ENCODE results near the gene CCL22.

Gene CCL22

DNA sequence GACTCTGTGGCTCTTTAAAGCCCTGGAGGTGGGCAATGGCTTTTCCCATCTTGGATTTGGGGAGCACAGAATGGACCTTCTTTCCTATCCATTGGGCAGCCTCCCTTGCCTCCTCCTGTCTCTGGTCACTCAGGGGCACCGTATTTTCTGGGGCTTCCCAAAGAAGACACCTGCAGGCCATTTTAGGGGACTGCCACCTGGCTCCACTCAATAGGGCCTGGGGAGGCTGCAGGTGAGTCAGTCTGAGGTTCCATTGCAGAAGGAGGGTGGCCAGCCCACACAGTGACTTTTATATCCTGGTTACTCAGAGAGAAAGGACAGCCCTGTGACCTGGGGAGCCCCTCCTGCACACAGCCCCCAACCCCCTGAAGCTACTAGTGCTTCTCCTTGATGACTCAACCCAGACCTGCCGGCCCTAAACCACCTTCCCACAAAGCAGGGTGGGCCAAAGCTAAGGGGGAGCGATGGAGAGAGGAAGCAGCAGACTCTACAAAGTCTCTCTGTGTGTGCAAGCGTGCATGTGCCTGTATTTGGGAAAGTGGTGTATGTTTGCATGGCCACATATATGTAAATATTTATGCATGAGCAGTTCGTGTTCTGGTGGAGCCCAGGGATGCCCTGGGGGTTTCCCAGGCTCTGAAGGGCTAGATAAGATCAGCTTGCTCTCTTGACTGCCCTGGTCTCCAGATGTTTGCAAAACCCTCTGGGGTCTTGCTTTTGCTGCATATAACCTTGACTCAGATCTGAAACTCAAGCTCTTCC lies 18.7 kb downstream of the CCL22 start:
- peak; percentile 24 for DNase-seq

DNA sequence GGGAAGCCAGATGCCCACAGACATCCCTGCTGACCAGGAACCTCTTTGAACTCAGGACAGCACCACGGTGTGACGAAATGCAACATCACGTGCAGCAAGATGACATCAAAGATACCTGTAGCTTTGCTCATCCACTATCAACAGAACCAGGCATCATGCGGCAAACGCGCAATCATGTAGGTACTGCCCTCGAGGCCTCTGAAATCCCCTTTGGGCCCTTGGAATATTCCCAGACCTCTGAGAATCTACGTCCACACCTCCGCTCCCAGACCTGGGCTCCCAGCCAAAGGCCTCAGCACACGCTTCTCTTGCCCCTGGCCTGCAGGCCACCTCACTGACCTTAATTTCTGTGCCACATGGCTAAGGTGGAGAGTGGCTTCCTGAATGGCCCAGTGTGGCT lies 21.0 kb downstream of the CCL22 start:
- no peak for DNase-seq

DNA sequence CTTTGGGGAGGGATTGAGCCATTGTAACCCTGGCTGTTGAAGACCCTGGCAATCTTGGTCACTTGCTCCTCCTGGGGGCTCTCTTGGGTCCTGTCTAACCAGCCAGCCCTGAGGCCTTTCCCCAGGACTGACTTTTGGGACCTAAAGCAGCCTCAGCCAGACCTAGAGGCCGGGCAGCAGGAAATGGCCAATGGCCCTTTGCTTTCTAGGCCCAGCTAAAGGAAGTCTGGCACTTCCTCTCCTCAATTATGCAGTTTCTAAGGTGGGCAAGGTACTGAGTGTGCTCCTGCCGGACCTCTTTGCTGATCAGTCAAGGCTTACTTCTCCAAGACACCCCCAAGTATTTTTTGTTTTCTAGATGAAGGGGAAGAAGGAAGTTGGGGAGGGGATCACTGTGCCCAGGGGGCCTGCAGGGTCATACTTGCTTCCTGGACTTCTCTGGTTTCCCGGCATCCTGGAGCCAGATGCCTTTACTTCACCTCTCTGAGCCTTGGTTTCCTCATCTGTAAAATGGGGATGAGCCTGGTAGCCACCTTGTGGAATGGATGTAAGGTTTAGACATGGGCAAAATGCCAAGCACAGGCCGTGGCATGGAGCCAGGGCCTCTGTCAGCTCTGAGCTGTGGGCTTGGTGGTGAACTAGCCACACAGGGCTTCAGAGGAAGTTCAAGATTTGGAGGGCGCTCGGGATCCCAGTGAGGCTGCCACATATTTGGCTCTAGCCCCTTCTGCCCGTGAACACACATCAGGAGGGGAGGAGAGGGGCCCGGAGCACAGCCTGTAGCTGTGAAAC lies 22.3 kb downstream of the CCL22 start:
- DNase-seq: no peak

DNA sequence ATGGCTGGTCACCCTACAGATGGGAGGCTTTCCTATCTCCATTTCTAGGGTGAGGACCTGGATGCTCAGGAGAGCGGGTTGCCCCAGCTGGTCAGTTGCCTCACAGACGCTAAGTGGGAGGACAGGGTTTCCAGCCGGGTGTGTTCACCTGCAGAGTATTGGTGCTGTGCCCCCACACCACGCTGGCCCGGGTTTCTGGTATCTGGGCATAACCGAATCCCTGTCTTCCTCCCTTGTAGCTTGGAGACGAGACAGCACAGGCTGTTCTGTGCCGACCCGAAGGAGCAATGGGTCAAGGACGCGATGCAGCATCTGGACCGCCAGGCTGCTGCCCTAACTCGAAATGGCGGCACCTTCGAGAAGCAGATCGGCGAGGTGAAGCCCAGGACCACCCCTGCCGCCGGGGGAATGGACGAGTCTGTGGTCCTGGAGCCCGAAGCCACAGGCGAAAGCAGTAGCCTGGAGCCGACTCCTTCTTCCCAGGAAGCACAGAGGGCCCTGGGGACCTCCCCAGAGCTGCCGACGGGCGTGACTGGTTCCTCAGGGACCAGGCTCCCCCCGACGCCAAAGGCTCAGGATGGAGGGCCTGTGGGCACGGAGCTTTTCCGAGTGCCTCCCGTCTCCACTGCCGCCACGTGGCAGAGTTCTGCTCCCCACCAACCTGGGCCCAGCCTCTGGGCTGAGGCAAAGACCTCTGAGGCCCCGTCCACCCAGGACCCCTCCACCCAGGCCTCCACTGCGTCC lies 23.4 kb downstream of the CCL22 start:
- no peak for DNase-seq

DNA sequence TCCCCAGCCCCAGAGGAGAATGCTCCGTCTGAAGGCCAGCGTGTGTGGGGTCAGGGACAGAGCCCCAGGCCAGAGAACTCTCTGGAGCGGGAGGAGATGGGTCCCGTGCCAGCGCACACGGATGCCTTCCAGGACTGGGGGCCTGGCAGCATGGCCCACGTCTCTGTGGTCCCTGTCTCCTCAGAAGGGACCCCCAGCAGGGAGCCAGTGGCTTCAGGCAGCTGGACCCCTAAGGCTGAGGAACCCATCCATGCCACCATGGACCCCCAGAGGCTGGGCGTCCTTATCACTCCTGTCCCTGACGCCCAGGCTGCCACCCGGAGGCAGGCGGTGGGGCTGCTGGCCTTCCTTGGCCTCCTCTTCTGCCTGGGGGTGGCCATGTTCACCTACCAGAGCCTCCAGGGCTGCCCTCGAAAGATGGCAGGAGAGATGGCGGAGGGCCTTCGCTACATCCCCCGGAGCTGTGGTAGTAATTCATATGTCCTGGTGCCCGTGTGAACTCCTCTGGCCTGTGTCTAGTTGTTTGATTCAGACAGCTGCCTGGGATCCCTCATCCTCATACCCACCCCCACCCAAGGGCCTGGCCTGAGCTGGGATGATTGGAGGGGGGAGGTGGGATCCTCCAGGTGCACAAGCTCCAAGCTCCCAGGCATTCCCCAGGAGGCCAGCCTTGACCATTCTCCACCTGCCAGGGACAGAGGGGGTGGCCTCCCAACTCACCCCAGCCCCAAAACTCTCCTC lies 24.1 kb downstream of the CCL22 start:
- no peak for DNase-seq

DNA sequence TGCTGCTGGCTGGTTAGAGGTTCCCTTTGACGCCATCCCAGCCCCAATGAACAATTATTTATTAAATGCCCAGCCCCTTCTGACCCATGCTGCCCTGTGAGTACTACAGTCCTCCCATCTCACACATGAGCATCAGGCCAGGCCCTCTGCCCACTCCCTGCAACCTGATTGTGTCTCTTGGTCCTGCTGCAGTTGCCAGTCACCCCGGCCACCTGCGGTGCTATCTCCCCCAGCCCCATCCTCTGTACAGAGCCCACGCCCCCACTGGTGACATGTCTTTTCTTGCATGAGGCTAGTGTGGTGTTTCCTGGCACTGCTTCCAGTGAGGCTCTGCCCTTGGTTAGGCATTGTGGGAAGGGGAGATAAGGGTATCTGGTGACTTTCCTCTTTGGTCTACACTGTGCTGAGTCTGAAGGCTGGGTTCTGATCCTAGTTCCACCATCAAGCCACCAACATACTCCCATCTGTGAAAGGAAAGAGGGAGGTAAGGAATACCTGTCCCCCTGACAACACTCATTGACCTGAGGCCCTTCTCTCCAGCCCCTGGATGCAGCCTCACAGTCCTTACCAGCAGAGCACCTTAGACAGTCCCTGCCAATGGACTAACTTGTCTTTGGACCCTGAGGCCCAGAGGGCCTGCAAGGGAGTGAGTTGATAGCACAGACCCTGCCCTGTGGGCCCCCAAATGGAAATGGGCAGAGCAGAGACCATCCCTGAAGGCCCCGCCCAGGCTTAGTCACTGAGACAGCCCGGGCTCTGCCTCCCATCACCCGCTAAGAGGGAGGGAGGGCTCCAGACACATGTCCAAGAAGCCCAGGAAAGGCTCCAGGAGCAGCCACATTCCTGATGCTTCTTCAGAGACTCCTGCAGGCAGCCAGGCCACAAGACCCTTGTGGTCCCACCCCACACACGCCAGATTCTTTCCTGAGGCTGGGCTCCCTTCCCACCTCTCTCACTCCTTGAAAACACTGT lies 25.0 kb downstream of the CCL22 start:
- no peak for DNase-seq

DNA sequence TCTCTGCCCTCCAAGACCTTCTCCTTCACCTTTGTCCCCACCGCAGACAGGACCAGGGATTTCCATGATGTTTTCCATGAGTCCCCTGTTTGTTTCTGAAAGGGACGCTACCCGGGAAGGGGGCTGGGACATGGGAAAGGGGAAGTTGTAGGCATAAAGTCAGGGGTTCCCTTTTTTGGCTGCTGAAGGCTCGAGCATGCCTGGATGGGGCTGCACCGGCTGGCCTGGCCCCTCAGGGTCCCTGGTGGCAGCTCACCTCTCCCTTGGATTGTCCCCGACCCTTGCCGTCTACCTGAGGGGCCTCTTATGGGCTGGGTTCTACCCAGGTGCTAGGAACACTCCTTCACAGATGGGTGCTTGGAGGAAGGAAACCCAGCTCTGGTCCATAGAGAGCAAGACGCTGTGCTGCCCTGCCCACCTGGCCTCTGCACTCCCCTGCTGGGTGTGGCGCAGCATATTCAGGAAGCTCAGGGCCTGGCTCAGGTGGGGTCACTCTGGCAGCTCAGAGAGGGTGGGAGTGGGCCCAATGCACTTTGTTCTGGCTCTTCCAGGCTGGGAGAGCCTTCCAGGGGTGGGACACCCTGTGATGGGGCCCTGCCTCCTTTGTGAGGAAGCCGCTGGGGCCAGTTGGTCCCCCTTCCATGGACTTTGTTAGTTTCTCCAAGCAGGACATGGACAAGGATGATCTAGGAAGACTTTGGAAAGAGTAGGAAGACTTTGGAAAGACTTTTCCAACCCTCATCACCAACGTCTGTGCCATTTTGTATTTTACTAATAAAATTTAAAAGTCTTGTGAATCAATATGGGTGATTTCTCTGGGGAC lies 25.9 kb downstream of the CCL22 start:
- DNase-seq: no peak

DNA sequence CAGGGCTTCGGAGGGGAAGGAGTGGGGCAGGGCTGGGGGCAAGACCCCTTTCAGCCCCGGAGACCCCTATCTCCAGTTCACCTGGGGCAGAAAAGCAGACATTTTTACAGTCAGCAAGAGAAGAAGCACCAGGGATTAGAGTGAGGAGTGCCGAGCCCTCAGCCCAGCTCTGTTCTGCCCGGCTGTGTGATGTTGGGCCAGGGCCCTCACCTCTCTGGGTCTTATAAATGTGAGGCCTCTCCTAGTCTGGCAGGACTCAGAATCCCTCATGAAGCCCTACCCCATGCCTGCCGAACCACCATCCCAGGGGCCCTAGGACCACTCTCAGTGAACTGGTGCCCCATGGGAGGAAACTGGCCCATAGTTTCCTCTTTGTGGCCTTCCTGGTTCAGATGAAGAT lies 26.5 kb downstream of the CCL22 start:
- DNase-seq: no peak

DNA sequence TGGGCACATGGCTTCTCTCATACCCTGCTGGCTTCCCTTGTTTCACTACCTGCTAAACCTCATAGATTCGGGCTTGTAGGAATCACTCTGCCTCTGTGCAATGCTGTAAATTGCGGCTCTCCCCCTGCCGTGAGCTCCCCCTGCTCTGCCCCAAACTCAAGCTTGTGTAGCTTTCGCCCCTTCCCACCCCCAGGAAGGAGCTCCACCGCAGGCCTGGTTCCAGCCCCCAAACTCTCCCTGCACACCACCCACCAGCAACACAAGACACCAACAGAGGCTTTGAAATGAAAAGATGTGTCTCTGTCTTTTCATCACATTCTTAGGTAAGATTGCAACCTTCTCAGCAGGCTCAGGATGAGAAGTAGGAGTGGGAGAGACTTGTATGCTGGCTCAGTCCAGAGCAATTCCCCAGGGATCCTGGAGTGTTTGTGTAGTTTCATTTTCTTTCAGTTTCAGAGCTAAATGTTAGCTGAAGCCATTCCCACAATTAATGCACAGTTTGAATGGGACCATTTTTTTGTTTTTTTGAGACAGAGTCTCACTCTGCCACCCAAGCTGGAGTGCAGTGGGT lies 27.9 kb downstream of the CCL22 start:
- DNase-seq: peak; percentile 18

DNA sequence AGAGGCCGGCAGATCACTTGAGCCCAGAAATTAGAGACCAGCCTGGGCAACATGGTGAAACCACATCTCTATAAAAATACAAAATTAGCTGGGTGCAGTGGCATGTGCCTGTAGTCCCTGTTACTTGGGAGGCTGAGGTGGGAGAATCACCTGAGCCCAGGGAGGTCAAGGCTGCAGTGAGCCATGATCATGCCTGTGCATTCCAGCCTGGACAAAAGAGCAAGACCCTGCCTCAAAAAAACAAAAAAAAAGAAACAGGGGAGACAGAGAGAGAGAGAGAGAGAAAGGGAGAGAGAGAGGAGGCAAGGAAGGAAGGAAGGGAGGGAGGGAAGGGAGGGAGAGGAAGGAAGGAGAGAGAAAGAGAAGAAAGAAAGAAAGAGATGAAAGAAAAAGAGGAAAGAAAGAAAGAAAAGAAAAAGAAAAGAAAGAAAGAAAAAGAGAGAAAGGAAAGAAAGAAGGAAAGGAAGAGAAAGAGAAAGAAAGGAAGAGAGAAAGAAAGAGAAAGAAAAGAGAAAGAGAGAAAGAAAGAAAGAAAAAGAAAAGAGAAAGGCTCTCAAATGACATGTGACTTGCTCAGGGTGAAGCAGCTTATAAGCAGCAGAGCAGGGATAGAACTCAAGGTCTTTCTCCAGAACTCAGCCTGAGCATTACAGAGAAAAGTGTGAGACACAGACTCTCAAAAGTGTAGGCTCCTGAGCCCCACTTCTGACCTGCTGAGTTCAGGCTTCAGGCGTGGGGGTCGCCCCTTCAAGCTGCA lies 29.2 kb downstream of the CCL22 start:
- DNase-seq: no peak

DNA sequence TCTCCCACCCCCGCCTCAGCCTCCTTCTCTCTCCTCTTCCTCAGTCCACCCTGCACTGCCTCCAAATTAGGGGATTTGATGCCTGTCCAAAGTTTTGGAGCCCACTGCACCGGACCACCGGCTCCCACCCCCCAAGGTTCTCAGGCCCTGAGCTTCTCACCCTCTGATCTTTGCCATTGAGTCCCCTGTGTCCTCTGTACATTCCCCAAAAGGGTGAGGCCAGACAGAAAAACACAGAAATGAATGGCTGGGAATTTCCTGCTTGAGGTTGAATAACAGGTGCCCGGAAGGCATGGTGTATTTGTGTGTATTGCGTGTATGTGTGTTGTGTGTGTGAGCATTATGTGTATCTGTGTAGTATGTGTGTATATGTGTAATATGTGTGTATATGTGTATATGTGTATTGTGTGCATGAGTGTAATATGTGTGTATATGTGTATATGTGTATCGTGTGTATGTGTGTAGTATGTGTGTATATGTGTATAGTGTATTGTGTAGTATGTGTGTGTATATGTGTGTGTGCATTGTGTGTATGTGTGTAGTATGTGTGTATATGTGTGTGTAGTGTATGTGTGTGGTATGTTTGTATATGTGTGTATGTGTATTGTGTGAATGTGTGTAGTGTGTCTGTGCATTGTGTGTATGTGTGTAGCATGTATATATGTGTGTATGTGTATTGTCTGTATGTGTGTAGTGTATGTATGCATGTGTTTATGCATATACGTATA lies 29.9 kb downstream of the CCL22 start:
- no peak for DNase-seq

DNA sequence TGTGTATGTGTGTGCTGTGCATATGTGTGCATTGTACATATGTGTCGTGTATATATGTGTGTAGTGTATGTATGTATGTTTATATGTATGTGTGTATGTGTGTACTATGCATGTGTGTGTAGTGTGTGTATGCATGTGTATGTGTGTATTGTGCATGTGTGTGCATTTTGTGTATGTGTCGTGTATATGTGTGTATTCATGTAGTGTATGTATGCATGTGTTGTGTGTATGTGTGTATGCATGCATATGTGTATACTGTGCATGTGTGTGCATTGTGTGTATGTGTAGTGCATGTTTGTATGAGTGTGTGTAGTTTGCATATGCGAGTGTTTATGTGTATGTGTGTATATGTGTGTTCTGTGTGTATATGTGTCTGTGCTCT lies 30.5 kb downstream of the CCL22 start:
- DNase-seq: no peak

DNA sequence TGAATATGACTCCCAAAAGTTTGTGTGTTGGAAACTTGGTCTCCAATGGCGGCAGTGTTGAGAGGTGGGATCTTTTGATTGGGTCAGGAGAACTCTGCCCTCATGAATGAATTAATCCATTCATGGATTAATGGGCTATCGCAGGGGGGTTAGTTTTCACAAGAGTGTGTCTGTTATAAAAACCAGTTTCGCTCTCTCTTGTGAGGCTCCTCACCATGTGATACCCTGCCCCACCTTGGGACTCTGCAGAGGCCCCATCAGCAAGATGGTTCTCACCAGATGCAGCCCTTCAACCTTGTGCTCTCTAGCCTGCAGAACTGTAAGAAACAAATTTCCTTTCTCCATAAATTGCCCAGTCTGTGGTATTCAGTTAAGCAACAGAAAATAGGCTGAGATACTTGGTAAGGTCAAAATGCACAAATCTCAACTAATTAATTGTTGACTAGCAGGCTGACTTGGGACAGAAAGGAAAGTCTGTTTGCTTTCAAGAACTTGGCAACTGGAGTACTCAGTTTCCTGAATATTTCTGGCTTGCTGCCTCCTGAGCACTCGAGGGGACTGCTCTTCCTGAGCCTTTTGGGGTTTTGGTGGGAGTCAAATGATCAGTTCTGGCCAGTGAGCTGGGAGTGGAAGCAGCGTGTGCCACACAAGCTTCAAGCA lies 32.2 kb downstream of the CCL22 start:
- no peak for DNase-seq

DNA sequence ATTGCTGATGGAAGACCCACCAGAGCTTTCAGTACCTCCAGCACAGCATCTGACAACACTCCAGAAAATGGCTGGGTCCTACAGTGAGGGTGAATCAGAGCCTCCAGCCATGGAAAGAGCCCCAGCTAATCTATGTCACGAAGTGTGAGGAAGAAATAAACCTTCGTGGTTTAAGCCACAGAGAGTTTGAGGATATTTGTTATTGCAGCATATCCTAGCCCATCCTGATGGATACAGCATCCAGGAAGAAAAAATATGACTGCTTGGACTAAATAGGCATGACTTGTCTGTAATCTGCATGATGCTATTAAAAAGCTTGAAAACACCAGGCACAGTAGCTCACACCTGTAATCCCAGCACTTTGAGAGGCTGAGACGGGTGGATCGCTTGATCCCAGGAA lies 32.7 kb downstream of the CCL22 start:
- no peak for DNase-seq

DNA sequence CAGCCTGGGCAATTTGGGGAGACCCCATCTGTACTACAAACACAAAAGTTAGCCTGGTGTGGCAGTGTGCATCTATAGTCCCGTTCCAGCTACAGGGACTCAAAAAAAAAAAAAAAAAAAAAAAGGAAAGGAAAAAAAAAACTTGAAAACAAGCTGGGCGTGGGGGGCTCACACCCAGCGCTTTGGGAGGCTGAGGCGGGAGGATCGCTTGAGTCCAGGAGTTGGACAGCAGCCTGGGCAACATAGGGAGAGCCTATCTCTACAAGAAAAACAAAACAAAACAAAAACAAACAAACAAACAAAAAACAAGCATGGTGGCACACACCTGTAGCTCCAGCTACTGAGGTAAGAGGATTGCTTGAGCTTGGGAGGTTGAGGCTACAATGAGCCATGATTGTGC lies 33.1 kb downstream of the CCL22 start:
- DNase-seq: no peak

DNA sequence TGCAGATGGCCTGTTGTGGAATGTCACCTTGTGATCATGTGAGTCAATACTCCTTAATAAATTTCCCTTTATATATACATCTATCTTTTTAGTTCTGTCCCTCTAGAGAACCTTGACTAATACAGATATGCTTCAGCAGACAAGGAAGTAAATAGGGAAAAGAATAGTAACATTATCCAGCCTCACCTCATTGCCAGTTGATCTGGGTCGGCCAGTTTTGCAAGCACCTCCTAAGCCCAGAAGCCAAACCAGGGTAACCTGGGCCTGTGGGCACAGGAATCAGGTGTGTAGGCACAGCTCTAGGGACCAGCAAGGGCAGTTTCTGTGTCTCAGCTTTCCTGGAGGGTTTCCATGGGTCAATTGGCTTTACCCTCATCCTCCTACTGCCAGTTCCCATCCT lies 34.1 kb downstream of the CCL22 start:
- no peak for DNase-seq

DNA sequence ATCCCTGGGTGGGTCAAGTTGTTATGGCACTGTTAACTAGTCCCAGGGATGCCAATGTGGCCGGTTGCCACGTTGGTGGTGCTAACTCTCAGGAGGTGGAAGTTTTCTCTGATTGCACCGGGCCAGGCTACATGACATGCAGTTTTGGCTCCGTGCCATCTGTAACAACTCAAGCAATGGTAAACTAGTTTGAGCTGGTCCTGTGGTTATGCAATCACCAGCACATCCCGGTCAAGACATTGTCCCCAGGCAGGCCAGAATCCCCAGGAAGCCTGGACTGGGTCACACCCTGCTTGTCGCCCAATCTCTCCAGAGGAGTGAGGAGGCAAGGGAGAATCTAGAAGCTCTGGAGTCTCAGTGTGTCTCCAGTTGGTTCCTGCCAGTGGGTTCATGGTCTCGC lies 35.9 kb downstream of the CCL22 start:
- peak; percentile 8 for DNase-seq

DNA sequence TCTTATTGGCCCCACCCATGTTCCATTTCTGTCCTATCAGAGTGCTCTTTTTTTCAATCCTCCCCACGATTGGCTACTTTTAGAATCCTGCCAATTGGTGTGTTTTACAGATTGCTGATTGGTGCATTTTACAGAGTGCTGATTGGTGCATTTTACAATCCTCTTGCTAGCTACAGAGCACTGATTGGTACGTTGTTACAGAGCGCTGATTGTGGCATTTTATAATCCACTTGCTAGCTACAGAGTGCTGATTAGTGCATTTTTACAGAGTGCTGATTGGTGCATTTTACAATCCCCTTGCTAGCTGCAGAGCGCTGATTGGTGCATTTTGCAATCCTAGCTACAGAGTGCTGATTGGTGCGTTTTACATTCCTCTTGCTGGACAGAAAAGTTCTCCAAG lies 36.4 kb downstream of the CCL22 start:
- no peak for DNase-seq

DNA sequence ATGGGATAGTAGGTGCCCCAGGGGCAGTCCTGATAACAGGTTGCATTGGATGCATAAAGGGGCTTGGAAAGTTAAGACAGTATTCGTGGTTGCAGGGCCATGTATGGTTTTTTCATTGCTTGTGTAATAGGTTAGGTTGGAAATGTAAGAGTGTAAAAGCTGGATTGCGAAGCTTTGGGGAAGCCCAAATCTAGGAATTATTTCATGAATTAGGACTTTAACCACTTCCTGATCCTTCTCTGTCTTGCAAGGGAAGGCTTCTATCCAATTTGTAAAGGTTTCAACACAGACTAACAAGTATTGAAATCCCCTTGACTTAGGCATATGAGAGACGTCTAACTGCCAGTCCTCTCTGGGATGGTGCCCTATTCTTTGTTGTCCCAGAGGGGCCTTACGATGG lies 38.2 kb downstream of the CCL22 start:
- DNase-seq: no peak

Measured in NCI-H2171 treated with DMSO at 0.1 percent for 48 hours (cell line).